ENCODE measurements around the gene RIBC1.
A peak's percentile ranks its signal among the peaks of the same experiment; 100 is the strongest.
"Not testable (repeated sequence)": the region's sequence is repeated elsewhere in the genome, so short reads cannot be mapped to it uniquely, and the experiment has no call there.

The RIBC1 gene

GRCh38 chrX:53422861-53423306 is at the start of gene RIBC1:
Gene RIBC1 (plus strand): TSS chrX:53422873. CDS start chrX:53426277, 3,404 bp downstream.
- no peak for DNase-seq

- DNase-seq: no peak
These were observed 49.4 kb upstream of the RIBC1 start for GRCh38 chrX:53373307-53373706.

- peak; percentile 19 for DNase-seq
These were observed 48.4 kb upstream of the RIBC1 start for GRCh38 chrX:53374222-53374820.

GRCh38 chrX:53374923-53375322 is 47.8 kb upstream of the RIBC1 start:
- no peak for DNase-seq

DNA sequence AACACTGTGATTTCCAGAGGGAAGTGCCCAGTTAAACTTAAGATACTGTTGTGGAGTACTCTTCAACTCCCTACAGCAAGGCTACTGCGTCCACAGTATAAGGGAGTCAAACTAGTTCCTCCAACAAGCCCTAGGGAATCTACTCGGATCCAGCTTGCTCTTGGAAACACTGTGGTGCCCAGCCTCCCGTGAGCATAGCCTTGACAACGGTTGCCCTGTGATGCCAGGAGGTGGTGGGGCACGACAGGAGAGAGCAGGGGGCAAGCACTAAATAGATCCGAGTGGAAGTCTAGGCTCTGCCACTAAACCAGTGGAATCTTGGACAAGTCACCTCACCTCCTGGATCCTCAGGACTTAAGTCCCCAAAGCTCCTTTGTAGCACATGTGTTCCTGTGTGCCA is 45.8 kb upstream of the RIBC1 start:
- DNase-seq: no peak

GRCh38 chrX:53377464-53377863 is 45.2 kb upstream of the RIBC1 start:
- no peak for DNase-seq

GRCh38 chrX:53379008-53379710 is 43.5 kb upstream of the RIBC1 start:
- no peak for DNase-seq

GRCh38 chrX:53379747-53380146 is 42.9 kb upstream of the RIBC1 start:
- no peak for DNase-seq

GRCh38 chrX:53383376-53384076 is 39.1 kb upstream of the RIBC1 start:
- no peak for DNase-seq

DNA sequence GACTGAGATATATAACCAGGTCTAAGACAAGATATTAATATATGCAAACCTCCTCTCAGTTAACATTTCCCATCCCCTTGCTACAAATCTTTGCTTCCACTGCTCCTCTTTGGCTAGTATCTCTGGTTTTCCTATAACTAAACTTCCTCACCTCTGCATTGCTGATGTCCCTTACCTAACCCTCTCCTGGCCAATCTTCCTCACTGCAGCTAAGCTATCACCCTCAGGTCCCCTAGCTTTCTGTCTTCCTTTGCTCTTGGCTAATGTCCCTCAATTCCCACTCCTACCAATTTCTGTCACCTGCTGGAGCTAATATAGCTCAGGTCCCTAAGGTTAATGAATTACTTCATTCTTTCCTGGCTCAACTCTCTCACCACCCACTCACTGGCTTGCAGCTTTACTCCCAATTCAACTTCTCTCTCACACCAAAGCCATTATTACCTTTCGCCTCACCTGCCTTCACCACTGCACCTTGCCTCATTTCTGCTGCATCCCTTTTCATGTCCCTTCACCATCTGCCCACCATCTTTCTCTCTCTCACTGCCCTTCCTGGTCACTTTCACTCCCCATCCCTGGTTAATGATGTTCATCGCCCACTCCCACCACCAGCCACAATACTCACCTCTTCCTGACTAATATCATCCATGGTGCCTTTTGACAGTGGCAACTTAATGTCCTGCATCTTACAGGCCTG is 26.9 kb upstream of the RIBC1 start:
- DNase-seq: no peak

DNA sequence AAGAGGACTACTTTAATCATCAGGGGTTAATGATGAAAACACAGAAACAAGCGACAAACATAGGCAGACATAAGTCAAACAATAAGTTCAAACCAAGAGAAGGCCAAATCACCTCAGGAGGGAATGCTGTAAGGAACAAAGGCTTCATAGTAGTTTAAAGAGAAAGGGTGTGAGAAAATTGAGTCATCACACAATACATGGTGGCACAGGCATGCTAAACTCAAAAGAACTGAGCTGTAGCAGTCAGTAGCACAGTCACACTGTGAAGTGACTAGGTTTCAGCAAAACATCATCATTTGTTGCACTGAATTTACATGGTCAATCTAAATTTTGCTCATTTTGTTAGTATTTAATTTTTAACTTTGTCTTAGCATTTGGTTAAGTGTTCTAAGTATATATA is 24.5 kb upstream of the RIBC1 start:
- no peak for DNase-seq

DNA sequence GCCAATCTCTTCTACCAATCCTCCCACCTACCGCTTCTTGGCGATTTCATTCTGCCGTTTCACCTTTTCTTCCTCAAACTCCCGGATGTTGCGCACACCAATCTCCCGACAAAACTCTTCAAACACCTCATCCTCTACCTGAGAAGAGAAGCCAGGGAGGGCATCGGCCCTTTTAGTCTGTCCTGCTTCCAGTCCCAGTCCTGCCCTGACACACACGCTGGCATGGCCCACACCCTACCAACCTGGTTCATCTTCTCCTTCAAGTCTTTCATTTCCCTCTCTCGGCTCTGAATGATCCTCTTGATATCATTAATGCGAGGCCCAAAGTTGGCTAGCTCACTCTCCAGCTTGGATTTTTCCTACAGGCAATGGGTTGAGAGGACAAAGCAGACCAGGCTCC is 19.1 kb upstream of the RIBC1 start:
- DNase-seq: no peak

DNA sequence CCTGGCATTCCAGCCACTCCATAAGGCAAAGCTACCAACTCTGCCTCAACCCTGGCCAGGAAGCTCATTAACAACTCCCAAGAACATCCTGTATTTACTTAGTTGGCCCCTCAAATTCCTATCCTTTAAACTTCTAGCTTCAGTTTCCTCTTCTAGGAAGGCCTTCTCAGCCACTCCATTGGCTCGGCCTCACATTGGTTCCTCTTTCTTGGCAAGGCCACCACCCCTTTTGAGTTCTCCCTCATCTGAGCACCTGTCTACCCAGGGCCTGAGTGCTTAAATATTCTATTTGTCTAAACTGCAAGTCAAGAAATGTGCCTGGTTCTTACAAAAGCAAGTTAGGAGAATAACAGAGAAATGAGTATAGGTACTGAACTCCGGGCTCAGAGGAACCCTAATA is 10.2 kb upstream of the RIBC1 start:
- DNase-seq: no peak

DNA sequence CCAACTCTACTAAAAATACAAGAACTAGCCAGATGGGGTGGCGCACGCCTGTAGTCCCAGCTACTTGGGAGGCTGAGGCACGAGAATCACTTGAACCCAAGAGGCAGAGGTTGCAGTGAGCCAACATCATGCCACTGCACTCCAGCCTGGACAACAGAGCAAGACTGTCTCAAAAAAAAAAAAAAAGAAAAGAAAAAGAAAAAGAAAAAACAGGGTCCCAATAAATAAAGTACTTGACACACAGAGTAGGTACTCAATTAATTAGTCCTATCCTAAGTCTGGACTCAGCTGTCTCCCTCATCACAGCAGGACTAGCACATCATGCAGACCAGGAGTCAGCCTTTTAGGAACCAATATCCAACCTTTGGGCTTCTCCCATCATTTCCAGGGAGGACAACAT is 2.3 kb upstream of the RIBC1 start:
- DNase-seq: not testable (repeated sequence)

DNA sequence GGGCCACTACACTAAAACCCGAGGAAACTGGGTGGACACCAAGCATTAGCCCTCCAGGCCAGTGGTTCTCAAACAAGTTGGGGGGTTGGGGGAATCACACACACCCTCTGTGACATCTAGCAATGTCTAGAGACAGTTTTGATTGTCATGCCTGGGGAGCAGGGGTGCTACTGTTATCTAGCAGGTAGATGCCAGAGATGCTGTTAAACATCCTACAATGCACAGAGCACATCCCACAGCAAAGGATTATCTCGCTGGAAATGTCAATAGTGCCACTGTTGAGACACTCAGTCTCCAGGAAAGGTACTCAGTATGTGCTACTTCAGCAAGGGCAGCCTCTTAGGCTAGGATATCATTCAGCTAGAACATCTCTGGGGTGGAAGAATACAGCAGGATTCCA is 1.5 kb upstream of the RIBC1 start:
- DNase-seq: no peak

- no peak for DNase-seq
These were observed 944 bp upstream of the RIBC1 start for GRCh38 chrX:53421772-53422085.

DNA sequence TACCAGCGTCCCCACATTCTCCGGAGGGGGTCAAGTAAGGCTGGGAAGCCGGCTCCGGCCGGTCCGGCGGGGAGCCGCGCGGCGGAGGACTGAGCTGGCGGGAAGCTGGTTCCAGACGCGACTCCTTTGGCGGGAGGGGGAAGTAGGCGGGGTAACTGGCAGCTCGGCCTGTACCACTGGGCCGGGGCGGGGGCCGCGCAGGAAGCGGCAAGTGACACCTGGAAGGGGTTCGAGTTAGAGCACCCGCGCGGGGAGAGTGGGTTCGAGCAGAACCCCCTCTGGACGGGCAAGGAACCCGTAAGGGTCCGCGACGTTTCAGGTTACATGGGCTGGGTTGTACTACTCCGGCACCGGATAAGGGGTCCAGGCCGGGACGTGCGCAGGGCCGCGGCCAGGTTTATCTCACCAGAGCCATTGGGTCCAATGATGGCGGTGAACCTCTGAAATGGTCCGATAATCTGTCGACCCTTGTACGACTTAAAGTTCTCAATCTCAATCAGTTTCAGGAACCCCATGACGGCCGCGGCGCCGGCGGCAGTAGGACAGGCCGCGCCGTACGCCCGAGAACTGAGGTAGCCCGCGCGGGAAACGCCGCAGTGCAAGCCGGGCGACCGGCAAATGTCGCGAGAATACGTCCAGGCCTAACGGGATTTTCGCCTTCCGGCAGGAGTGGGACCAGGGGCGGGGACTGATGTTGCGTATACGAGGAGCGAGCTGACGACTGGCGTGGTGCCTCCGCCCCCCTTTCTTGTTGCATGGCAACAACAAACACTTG is 400 bp upstream of the RIBC1 start, which contains the start of gene SMC1A:
SMC1A (minus strand) TSS at position 569 of the 775 bp plus-strand sequence; CDS start at position 515, 54 bp downstream.
- peak; percentile 94 for DNase-seq

- no peak for DNase-seq
These were observed 7.1 kb downstream of the RIBC1 start for GRCh38 chrX:53429755-53430154.

DNA sequence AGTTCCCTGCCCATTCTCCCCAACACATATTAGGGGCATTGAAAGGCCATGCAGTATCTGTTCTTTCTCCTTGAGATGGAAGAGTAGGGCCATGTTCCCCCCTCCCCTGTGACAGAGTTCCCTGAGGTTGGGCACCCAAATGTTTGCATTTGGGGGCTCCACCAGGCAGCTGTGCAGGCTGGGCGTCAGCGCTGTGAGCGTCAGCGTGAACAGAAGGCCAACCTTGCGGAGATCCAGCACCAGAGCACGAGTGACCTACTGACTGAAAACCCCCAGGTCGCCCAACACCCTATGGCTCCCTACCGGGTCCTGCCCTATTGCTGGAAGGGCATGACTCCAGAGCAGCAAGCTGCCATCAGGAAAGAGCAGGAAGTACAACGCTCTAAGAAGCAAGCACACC is 7.6 kb downstream of the RIBC1 start:
- no peak for DNase-seq

GRCh38 chrX:53433651-53434639 is 11.3 kb downstream of the RIBC1 start, which contains the start of gene HSD17B10:
Gene HSD17B10 (minus strand): TSS chrX:53434370. CDS start chrX:53434345, 25 bp downstream.
- DNase-seq: peak; percentile 82

GRCh38 chrX:53435997-53436396 is 13.3 kb downstream of the RIBC1 start:
- DNase-seq: peak; percentile 49

Measured in EL (cell line).